SJSA1 (cell line): Measurements from ENCODE around the gene MAPK8IP2. TPM values are rescaled to one million over a fixed set of nuclear protein-coding genes. Genes with fewer than 3 reads are reported as not detected.
A peak's percentile ranks its signal among the peaks of the same experiment; 100 is the strongest.

Source experiments
- DNase-seq, 2 experiments: peaks; one replicate each; pipeline ENCODE4 v3.0.0-alpha.2; 2015 to 2020; ENCODE audit warnings: low spot score in 2 of 2, low read depth in 1 of 2
- H3K27ac ChIP-seq: fragments of 250-450 bp; sonication (Bioruptor Pico); 2 replicates; pipeline ENCODE4 v1.5.1; 2020; ENCODE audit warnings: mild to moderate bottlenecking, moderate library complexity
- H3K27me3 ChIP-seq: fragments of 250-450 bp; sonication (Bioruptor Pico); replicated peaks from 2 replicates; pipeline ENCODE4 v1.5.1; 2020; ENCODE audit warnings: mild to moderate bottlenecking, moderate library complexity
- H3K36me3 ChIP-seq: fragments of 250-450 bp; sonication (Bioruptor Pico); 2 replicates; pipeline ENCODE4 v1.5.1; 2020; ENCODE audit warnings: mild to moderate bottlenecking
- H3K4me1 ChIP-seq: fragments of 250-450 bp; sonication (Bioruptor Pico); replicated peaks from 2 replicates; pipeline ENCODE4 v1.6.1; 2021; ENCODE audit warnings: mild to moderate bottlenecking
- H3K4me3 ChIP-seq: fragments of 250-450 bp; sonication (Bioruptor Pico); 2 replicates; pipeline ENCODE4 v1.5.1; 2020; ENCODE audit warnings: mild to moderate bottlenecking
- H3K9me3 ChIP-seq: fragments of 250-450 bp; sonication (Bioruptor Pico); replicated peaks from 2 replicates; pipeline ENCODE4 v1.5.1; 2020; ENCODE audit warnings: mild to moderate bottlenecking
- total RNA-seq: library from RNA; depleted of rRNA; stranded (reverse); fragments of >200 nt; shearing (Covaris generic); gene quantifications from 2 replicates; pipeline ENCODE4 v1.2.3, GENCODE V29; 2014

Gene MAPK8IP2
- total RNA-seq, 1 experiment from 2014 or later: 0.03 TPM

DNA sequence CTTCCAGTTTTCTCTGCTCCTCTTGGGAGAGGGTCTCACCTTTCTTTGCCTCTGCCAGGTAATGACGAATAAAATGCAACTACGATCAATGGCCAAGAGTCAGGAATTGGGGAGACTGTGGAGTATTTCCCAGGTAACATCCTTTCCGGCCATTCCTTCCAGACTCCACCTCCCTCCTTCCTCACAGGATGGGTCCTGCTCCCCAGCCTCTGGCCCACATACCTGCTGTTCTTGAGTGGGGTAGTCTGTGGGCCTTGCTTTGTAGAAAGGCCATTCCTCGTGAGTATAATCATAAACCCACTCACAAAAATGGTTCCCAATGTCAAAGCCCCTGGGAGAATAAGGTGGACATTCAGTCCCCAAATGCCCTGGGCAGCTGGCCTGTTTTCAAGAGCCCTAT, 20.8 kb upstream of the MAPK8IP2 start:
- no peaks in the 10 kb centered on the region for H3K9me3 ChIP-seq
- no peaks in the 10 kb centered on the region for H3K27me3 ChIP-seq
- H3K27ac ChIP-seq: no peak overlapping the region
- peaks cover 23% of the 10 kb centered on the region for H3K36me3 ChIP-seq
- peaks cover 10% of the 10 kb centered on the region for H3K4me1 ChIP-seq
- DNase-seq: no peak
- no peak overlapping the region for H3K4me3 ChIP-seq

DNA sequence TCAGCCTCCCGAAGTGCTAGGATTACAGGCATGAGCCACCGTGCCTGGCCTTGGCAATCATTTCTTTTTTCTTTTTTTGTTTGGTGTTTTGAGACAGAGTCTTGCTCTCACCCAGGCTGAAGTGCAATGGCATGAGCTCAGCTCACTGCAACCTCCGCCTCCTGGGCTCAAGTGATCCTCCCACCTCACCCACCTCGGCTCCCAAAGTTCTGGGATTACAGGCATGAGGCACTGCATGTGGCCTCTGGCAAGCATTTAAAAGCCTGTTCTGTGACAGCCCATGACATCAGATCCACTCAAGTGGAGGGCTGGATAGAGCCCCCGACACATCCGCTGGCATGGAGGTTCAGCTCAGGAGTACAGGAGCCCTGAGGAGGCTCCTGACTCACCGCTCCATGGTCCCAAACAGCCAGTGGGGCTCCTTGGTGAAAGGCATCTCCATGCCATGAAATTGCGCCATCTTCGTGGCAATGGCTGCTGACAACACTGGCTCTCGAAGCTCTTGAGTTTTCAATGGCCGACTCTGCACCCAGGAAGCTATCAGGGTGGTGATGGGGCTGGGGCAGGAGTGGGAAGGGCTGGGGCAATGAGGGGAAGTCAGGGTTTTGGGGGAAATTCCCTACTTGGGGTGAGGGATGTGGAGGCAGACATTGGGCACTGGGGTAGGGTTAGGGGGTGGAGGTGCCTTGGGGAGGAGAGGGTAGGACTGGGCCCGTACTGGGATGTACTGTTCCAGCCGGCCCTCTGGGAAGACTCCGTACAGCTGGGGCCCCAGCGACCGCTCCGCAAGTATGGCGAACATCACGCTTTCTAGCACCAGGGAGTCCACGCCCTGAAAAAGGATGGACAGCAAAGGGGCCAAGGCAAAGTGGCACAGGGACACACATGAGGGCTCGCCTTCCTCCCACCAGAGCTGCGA, 19.3 kb upstream of the MAPK8IP2 start:
- H3K36me3 ChIP-seq: peaks cover 23% of the 10 kb centered on the region
- peaks cover 10% of the 10 kb centered on the region for H3K4me1 ChIP-seq
- no peak for DNase-seq
- no peak overlapping the region for H3K27ac ChIP-seq
- H3K27me3 ChIP-seq: no peaks in the 10 kb centered on the region
- peak overlapping the region; percentile 76 for H3K4me3 ChIP-seq
- H3K9me3 ChIP-seq: no peaks in the 10 kb centered on the region

DNA sequence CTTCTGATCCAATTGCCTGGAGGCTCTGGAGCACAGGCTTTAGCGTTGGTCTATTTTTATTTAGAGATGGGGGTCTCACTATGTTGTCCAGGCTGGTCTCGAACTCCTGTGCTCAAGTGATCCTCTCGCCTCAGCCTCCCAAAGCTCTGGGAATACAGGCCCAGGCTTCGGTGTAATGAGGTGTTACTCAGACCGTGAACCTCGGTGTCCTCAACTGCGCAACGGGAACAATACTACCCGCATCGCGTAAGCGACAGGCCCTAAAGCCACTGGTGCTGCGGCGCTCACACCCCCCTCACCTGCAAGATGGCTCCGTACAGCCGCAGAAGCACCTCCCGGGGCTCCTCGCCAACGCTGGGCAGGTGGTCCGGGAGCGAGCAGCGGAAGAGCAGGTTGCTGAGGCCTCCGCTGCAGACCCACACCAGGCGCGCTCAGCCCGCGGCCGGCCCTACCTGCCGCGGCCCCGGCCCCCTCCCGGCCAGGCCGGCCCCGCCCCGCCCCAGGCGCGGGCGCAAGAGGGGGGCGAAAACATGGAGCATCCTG, 18.6 kb upstream of the MAPK8IP2 start:
- Histone ChIP-seq H3K36me3 (peaks cover 23% of the 10 kb centered on the region), H3K27me3 (no peaks in the 10 kb centered on the region), H3K27ac (peak overlapping the region; percentile 82), H3K4me3 (peak overlapping the region; percentile 76), H3K4me1 (peaks cover 10% of the 10 kb centered on the region), H3K9me3 (no peaks in the 10 kb centered on the region)
- peak in 1 of 2 experiments; percentile 27 for DNase-seq

DNA sequence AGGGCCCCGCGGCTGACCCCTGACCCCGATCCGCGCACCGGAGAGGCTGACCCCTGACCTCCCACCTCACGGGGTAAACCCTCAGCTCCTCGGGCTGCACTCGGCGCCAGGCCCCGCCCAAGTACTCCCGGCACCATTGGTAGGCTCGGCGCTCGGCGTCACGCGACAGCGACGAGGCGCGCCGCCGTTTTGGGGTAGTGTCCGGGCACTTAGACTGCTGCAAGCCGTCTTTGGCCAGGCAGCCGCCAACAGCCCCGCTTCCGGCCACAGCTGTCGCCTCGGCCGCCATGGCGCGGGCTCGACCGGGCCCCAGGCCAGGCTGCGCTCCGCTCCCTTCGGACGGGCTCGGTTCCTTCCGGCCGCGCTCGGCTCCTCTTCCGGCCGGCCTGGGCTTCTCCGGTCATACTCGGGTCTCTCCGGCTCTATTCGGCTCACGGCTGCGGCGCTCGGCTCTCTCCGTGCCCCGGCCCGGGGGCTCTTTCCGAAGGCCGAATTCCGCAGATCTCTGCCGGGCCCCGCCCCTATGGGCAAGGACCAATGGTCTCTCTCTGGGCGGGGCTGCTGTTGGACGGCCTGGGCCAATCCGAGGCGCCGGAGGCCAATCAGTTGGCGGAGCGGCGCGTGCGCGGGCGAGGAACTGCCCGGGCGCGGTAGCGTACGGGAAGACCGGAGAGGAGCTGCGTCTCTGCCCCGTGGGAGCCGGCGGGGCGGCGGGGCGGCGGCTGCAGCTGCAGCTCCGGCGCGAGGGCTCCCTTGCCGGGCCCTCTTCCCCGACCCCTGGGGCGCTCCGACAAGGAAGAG, 17.9 kb upstream of the MAPK8IP2 start, which contains the start of gene CHKB:
CHKB (minus strand) TSS at position 357 of the 801 bp plus-strand sequence; CDS start at position 289, 68 bp downstream.
- Histone ChIP-seq H3K4me3 (peak within 1 kb of the TSS; percentile 76), H3K9me3 (no peaks in the 10 kb centered on the region), H3K4me1 (peaks cover 10% of the 10 kb centered on the region), H3K27me3 (no peaks in the 10 kb centered on the region), H3K36me3 (peaks cover 23% of the 10 kb centered on the region), H3K27ac (peak within 1 kb of the TSS; percentile 82)
- peak; percentile 98 to 99 for DNase-seq

DNA sequence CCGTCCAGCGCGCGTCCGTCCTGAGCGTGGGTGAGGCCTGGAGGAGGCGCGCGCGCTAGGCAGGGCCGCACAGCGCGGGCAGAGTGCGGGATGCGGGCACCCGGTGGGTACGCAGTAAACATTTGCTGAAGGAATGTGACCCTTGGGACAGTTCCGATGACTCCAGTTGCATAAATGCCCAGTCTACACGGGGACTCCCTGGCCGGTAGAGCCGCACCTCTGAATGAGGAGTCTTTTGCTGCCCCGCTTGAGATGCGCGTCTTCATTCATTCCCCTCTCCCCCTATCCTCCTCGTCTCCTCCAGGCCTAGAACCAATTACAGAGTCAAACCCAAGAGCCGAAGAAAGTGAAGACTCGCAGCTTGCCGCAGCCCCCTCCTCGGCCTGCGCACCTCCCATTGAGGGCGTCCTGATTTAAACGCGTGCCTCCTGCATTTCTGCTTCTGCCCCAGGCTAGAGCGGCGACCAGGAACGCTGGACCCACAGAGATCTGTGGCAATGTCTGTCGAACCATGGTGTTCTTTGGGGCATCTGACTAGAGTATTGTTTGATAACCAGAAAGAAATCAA, 17.2 kb upstream of the MAPK8IP2 start:
- Histone ChIP-seq H3K36me3 (peaks cover 23% of the 10 kb centered on the region), H3K4me3 (peak overlapping the region; percentile 76), H3K27me3 (no peaks in the 10 kb centered on the region), H3K27ac (no peak overlapping the region), H3K4me1 (peaks cover 10% of the 10 kb centered on the region), H3K9me3 (no peaks in the 10 kb centered on the region)
- DNase-seq: no peak

DNA sequence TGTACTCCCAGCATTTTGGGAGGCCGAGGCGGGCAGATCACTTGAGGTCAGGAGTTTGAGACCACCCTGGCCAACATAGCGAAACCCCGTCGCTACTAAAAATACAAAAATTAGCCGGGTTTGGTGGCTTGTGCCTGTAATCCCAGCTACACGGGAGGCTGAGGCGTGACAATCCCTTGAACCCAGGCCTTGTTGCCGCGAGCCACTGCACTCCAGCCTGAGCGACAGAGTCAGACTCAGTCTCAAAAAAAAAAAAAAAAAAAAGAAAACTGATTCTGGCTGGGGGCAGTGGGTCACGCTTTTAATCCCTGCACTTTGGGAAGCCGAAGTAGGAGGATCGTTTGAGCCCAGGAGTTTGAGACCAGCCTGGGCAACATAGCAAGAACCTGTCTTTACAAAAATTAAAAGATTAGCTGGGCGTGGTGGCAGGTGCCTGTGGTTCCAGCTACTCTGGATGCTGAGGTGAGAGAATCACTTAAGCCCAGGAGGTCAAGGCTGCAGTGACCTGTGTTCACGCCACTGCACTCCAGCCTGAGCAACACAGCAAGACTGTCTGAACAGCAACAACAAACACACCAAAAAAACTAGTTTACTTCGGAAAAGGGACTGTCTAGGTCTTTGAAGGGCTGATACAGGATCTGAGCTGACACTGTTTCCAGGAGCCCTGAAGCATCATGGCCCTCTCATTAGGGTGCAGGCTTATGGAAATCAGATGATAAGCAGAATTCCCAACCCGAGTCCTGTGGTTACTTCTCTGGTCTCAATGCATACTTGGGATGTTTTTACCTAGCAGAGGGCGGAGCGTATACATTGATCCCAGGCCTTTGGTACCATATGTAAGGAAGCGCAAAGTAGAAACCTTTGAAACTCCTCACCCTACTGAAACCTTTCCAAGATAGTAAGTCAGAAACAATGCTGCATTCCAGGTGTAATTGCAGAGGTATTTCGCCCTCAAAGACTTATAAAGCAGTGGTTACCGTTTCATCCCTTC, 16.2 kb upstream of the MAPK8IP2 start:
- Histone ChIP-seq H3K36me3 (peaks cover 23% of the 10 kb centered on the region), H3K4me3 (no peak overlapping the region), H3K27me3 (no peaks in the 10 kb centered on the region; the same call in 1 of the 2 replicates), H3K9me3 (no peaks in the 10 kb centered on the region), H3K4me1 (peaks cover 10% of the 10 kb centered on the region), H3K27ac (no peak overlapping the region)
- no peak for DNase-seq

DNA sequence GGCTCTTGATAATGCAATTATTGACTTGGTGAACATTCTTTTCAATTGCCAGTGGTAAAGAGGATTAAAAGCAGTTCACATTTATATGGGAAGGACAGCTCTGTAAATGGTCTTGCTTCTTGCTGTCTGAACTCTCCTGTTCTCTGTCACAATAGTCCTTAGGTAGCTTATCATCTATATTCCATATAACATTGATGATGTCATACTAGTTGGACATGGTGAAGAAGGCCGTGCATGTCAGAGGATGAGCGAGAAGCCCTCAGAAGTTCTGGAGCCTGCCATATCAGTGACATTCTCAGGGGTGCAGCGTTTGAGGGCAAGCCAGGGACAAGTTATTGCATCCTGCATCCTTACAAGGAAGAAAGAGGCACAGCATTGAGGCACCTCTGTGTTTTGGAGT, 15.4 kb upstream of the MAPK8IP2 start:
- DNase-seq: no peak
- H3K4me1 ChIP-seq: peaks cover 10% of the 10 kb centered on the region
- H3K4me3 ChIP-seq: no peak overlapping the region
- H3K9me3 ChIP-seq: no peaks in the 10 kb centered on the region
- peaks cover 17% of the 10 kb centered on the region for H3K36me3 ChIP-seq
- no peak overlapping the region for H3K27ac ChIP-seq
- no peaks in the 10 kb centered on the region; the same call in 1 of the 2 replicates for H3K27me3 ChIP-seq

DNA sequence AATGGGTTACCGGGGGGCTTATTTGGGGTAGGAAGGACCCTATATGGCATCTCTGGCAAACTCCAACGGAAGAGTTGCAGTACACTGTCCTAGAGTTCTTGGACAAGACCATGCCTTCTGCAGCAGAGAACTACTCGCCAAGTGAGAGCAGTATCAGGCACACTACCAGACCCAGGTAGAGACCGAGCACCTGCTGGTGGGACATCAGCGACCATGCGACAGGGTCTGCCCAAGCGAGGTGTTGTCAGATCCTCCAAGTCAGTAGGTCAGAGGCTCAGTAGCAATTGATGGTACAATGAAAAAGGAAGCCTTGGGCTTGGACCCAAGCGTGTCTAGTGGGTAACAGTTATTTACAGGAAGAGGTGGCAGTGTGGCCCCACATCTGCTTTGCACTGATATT, 14.8 kb upstream of the MAPK8IP2 start:
- peaks cover 12% of the 10 kb centered on the region for H3K36me3 ChIP-seq
- H3K27ac ChIP-seq: no peak overlapping the region
- H3K4me3 ChIP-seq: no peak overlapping the region
- peaks cover 10% of the 10 kb centered on the region for H3K4me1 ChIP-seq
- DNase-seq: no peak
- H3K27me3 ChIP-seq: peaks cover 2% of the 10 kb centered on the region; the same call in 1 of the 2 replicates
- H3K9me3 ChIP-seq: no peaks in the 10 kb centered on the region

DNA sequence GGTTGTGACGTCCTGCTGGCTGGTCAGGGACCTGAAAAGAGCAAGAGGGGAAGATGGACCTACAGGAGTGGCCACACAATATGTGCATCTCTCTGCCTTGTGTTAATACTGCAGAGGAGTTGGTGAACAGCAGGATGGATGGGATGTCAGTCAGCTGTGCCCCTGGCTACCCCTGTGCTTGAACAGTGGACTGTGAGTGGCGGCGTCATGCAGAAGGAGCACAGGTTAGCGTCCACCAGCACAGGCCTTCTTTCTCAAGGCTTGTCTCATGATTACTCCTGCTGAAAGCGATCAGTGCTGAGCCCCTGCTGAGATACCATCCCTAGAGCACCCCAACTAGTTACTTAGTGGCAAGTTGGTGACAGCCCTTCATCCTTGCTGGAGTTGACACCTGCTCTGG, 14.2 kb upstream of the MAPK8IP2 start:
- Histone ChIP-seq H3K9me3 (no peaks in the 10 kb centered on the region), H3K4me1 (peaks cover 10% of the 10 kb centered on the region), H3K27me3 (peaks cover 8% of the 10 kb centered on the region), H3K27ac (no peak overlapping the region), H3K36me3 (peaks cover 5% of the 10 kb centered on the region), H3K4me3 (no peak overlapping the region)
- DNase-seq: no peak

DNA sequence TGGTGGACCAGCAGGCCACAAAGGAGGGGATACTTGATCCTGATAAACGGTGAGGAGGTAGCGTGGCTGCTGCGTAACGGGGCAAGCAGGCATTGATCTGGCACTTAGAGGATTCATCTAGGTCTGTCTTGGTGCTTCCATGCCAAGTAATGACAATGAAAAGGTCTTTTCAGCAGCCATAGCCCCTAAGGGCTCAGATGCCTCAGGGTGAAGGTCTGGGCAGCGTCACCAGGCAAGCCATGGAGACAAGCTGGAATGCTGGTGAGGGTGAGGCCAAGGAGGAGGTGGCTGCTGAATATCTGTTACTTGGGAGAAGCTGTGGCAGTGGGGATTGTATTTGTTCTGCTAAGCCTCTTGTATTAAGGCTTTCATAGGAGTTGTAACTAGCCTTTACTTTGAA, 13.2 kb upstream of the MAPK8IP2 start:
- no peak for DNase-seq
- Histone ChIP-seq H3K4me3 (no peak overlapping the region), H3K36me3 (peaks cover 2% of the 10 kb centered on the region), H3K27me3 (peaks cover 12% of the 10 kb centered on the region), H3K9me3 (no peaks in the 10 kb centered on the region), H3K4me1 (0 out of 2 replicates have a peak, but pooled peaks cover 4% of the 10 kb centered on the region), H3K27ac (no peak overlapping the region)

DNA sequence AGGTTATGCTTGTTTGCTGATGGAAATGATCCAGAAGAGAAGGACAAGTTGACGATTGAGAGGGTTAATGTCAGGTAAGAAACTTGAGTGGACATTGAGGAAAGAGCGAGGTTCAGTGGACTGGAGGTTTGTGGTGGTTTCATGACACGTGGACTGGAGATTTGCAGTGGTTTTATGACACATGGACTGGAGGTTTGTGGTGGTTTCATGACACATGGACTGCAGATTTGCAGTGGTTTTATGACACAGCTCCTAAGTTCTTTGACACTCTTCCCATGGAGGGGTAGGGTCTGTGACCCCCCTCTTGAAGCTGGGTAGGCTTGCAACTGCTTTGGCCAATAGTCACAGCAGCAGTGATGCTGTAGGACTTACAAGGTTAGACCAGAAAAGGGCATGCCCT, 5.4 kb upstream of the MAPK8IP2 start:
- no peaks in the 10 kb centered on the region for H3K9me3 ChIP-seq
- H3K27ac ChIP-seq: no peak overlapping the region

DNA sequence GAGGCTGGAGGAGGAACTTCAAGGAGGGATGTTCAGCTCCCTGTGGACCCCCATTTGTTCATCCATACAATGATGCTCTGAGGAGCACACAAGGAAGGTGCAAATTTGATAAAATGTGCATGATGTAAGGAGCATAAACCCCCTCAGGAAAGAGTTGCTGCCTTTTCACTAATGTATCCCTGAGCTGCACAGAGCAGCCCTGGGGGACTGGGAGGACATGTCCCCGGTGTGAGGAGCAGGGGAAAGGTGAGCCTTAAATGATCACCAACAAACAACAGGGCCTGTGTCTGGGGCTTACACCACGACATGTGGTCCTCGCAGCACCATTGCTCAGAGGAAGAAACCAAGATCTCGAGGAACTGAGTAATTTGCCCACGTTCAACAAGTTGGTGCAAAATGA, 3.5 kb upstream of the MAPK8IP2 start:
- Histone ChIP-seq H3K4me3 (no peak overlapping the region), H3K4me1 (no peaks in the 10 kb centered on the region), H3K27me3 (peaks cover 33% of the 10 kb centered on the region), H3K36me3 (no peaks in the 10 kb centered on the region), H3K9me3 (no peaks in the 10 kb centered on the region), H3K27ac (no peak overlapping the region)
- DNase-seq: no peak

More for the DNA sequence above, 5.4 kb upstream of the MAPK8IP2 start:
- no peaks in the 10 kb centered on the region for H3K36me3 ChIP-seq
- peaks cover 34% of the 10 kb centered on the region for H3K27me3 ChIP-seq
- no peak overlapping the region for H3K4me3 ChIP-seq
- DNase-seq: no peak
- H3K4me1 ChIP-seq: no peaks in the 10 kb centered on the region
